GM10248 (cell line): ENCODE data around the gene ISCU.

Experiments
- CTCF ChIA-PET: fragments of 300-600 bp; sonication (Branson Sonifier 250); formaldehyde crosslinking; extraction: SDS; loops from one replicate; lab custom pipeline; 2021; ENCODE audit warnings: antibody characterized with exemption; lab: Yijun Ruan, JAX
- POLR2A ChIA-PET: fragments of 350-650 bp; sonication (Branson Sonifier 250); formaldehyde crosslinking; extraction: SDS; loops from one replicate; lab custom pipeline; 2020; ENCODE audit warnings: antibody characterized with exemption; lab: Yijun Ruan, JAX
- DNase-seq: peaks from one replicate; pipeline ENCODE4 v3.0.0; 2012; ENCODE audit errors: extremely low spot score
- CTCF ChIP-seq: IDR thresholded peaks from 2 replicates; pipeline ENCODE4 v1.5.1; 2012; ENCODE audit warnings: mild to moderate bottlenecking, low read depth; ENCODE audit errors: extremely low read depth, missing control alignments, control extremely low read depth

The ISCU gene

DNA sequence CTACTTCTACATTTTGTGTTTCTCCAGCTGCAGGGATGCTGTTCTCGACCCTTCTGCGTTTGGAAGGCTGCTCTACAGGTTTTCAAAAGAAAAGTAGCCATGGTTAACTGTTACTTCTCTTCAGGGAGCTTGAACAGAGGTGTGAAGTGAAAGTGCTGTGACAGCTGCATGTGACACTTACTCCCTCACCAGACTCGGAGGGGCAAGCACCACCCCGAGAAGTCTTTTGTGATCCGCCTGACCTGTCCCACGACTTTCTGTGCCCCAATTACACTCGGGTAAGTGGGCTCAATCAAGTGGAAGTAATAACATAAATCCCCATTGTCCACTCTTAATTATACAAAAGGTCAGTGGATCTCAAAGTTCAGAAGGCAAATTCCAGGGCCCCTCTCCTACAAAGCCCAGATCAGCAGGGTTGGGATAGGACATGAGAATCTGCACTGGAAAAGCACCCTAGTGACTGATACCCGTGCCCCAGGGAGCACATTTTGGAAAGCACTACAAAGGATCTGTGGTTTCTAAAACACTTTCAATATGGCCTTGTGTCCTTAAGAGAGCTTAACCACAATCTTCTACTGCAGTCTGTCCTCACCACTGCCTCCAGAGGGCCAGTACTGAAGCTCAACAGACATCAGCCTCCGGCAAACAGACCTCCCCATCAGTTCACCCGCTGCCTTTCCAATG is 35.8 kb upstream of the ISCU start:
- TF ChIP-seq CTCF, result no peak
- ChIA-PET POLR2A (no interaction called here), CTCF (no interaction called here)
- no peak for DNase-seq

DNA sequence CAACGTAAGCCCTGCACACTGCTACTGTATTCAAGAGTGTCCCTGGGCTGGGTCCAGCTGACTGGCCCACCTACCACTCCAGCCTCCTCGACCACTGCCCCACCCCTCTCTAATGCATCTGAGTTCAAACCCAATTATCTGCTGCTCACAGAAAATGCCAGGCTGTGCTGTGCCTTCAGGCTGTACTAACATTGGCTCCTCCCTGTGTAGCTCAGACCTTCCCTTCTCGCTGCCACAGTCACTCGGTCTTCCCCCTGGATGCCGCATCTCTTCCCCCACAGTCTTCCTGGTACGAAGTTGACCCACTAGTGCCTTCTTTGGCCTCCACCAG is 35.3 kb upstream of the ISCU start:
- DNase-seq, result no peak
- no peak for TF ChIP-seq CTCF
- ChIA-PET CTCF (no interaction called here), POLR2A (no interaction called here)

DNA sequence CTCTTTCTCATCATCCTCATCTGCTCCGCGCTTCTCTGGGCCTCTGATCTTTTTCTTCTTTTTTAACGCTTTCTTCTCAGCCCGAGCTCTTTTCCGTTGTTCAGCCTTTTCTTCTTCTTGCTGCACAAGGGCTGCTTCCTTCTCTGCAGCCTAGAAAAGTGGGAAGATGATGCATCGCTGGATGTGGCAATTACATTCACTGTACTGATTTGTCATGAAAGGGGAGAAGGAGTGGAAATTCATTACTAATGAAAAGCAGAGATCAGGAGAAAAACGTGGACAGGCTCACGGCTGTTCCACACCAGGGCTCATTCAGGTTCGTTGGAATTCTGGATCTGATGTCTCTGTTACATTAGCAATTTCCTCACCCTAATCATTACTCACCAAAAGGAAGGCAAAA is 32.2 kb upstream of the ISCU start:
- DNase-seq, result no peak
- no peak for TF ChIP-seq CTCF
- POLR2A ChIA-PET, result interaction anchor here (0.7 kb wide), 1 partner anchor 78 kb away, joined by 3 read pairs; no protein-coding TSS in a partner anchor
- CTCF ChIA-PET, result interaction anchor here (0.9 to 1.5 kb wide), 3 partner anchors 11 to 22 kb away, joined by 3 read pairs; no protein-coding TSS in a partner anchor

- POLR2A ChIA-PET, result interaction anchor here (0.5 to 1.1 kb wide), 2 partner anchors 8 to 30 kb away, joined by 3 to 5 read pairs; partner anchors contain the start of gene ISCU
- no peak for DNase-seq
- no peak for TF ChIP-seq CTCF
- CTCF ChIA-PET, result interaction anchor here (1.1 to 2.3 kb wide), 6 partner anchors 10 to 561 kb away, joined by 3 to 9 read pairs (median 4); partner anchors contain the start of gene ALKBH2
These were observed 30.2 kb upstream of the ISCU start for GRCh38 chr12:108531929-108532848.

GRCh38 chr12:108538146-108538545 is 24.2 kb upstream of the ISCU start:
- POLR2A ChIA-PET, result no interaction called here
- CTCF ChIA-PET, result interaction anchor here (0.9 to 2.5 kb wide), 2 partner anchors 16 to 26 kb away, joined by 4 to 9 read pairs; no protein-coding TSS in a partner anchor
- TF ChIP-seq CTCF, result no peak
- no peak for DNase-seq

DNA sequence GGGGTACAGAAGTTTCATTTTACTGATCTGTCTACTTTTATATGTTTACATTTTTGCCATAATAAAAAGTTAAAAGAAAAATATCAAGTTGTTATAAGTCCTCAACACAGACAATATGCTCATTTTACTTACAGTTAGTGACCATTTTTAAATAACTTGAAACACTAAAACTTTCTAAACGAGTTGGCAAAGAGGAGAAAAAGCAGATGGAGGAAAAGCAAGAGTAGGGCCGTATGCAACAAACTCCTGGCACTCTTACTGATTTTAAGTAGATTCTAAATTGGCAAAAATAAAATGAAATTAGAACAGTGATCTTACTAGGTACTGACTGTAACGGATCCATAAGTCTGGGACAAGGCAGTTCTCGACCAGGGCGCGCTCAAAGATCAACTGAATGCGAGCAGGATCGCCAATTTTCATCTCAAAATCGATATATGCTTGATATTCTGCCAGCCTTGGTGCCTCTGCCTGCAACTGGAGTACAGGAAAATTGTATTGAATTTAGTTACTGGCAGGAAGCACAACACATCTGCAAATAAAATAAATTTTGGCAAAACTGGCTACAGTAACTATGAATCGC is 23.7 kb upstream of the ISCU start:
- POLR2A ChIA-PET, result no interaction called here

More for the DNA sequence above, 23.7 kb upstream of the ISCU start:
- TF ChIP-seq CTCF, result no peak
- CTCF ChIA-PET, result interaction anchor here (2.5 kb wide), 1 partner anchor 26 kb away, joined by 9 read pairs; no protein-coding TSS in a partner anchor
- no peak for DNase-seq
